GM23338 (cell line): ENCODE results near the gene ARL13A. TPM values are rescaled to one million over a fixed set of nuclear protein-coding genes. Genes with fewer than 3 reads are reported as not detected.

ENCODE experiments used
- ATAC-seq: fragments of 200-7000 bp; cut with Tn5 transposase; 3 replicates; pipeline ENCODE4 v1.9.1; 2020
- DNase-seq: peaks from one replicate; pipeline ENCODE4 v3.0.0-alpha.2; 2015; ENCODE audit warnings: low spot score
- H2AFZ ChIP-seq: fragments of 200-600 bp; sonication (generic); 2 replicates; pipeline ENCODE4 v1.8.0; 2016; ENCODE audit warnings: antibody characterized with exemption, mild to moderate bottlenecking, moderate library complexity
- H3F3A ChIP-seq: fragments of 200-600 bp; sonication (generic); replicated peaks from 2 replicates; pipeline ENCODE4 v1.8.0; 2017; ENCODE audit warnings: antibody characterized with exemption, mixed run types, low read depth
- H3K27ac ChIP-seq: fragments of 200-600 bp; sonication (generic); 2 replicates; pipeline ENCODE4 v1.6.1; 2016; ENCODE audit warnings: low read depth
- H3K27me3 ChIP-seq: fragments of 200-600 bp; sonication (generic); 2 replicates; pipeline ENCODE4 v1.8.0; 2016; ENCODE audit warnings: mild to moderate bottlenecking, mixed run types, moderate library complexity; ENCODE audit not compliant: insufficient read depth
- H3K36me3 ChIP-seq: fragments of 200-600 bp; sonication (generic); 2 replicates; pipeline ENCODE4 v1.8.0; 2016; ENCODE audit warnings: mild to moderate bottlenecking; ENCODE audit not compliant: insufficient read depth
- H3K4me1 ChIP-seq: fragments of 200-600 bp; sonication (generic); 2 replicates; pipeline ENCODE4 v1.8.0; 2016; ENCODE audit warnings: mild to moderate bottlenecking, moderate library complexity; ENCODE audit not compliant: insufficient read depth
- H3K4me2 ChIP-seq: fragments of 200-600 bp; sonication (generic); 2 replicates; pipeline ENCODE4 v1.7.1; 2017; ENCODE audit warnings: mixed run types
- H3K4me3 ChIP-seq: fragments of 200-600 bp; sonication (generic); 2 replicates; pipeline ENCODE4 v1.6.1; 2016; ENCODE audit warnings: mixed run types
- H3K79me2 ChIP-seq: fragments of 200-600 bp; sonication (generic); replicated peaks from 2 replicates; pipeline ENCODE4 v1.8.0; 2017; ENCODE audit warnings: mild to moderate bottlenecking; ENCODE audit not compliant: insufficient read depth
- H3K9me2 ChIP-seq: fragments of 200-600 bp; sonication (generic); 2 replicates; pipeline ENCODE4 v1.8.0; 2017; ENCODE audit not compliant: insufficient read depth
- H4K20me1 ChIP-seq: fragments of 200-600 bp; sonication (generic); replicated peaks from 2 replicates; pipeline ENCODE4 v1.8.0; 2017; ENCODE audit warnings: mild to moderate bottlenecking; ENCODE audit not compliant: insufficient read depth
- H3K27ac Mint-ChIP-seq: 2 replicates; pipeline ENCODE4 v1.8.0; 2020; ENCODE audit warnings: inconsistent platforms, mild to moderate bottlenecking, moderate library complexity, mixed read lengths
- H3K27me3 Mint-ChIP-seq: 3 replicates; pipeline ENCODE4 v1.8.0; 2022; ENCODE audit warnings: low read depth, mild to moderate bottlenecking, moderate library complexity, mixed read lengths, inconsistent platforms; ENCODE audit not compliant: insufficient read depth, poor library complexity
- H3K36me3 Mint-ChIP-seq: 3 replicates; pipeline ENCODE4 v1.8.0; 2021; ENCODE audit warnings: low read depth, mild to moderate bottlenecking, inconsistent platforms, moderate library complexity, mixed read lengths
- H3K4me1 Mint-ChIP-seq: 3 replicates; pipeline ENCODE4 v1.8.0; 2020; ENCODE audit warnings: mild to moderate bottlenecking, inconsistent platforms, mixed read lengths
- H3K4me3 Mint-ChIP-seq: 3 replicates; pipeline ENCODE4 v1.8.0; 2021; ENCODE audit warnings: moderate library complexity, mild to moderate bottlenecking, inconsistent platforms, mixed read lengths
- H3K9me3 Mint-ChIP-seq: 3 replicates; pipeline ENCODE4 v1.8.0; 2020; ENCODE audit warnings: moderate library complexity, mild to moderate bottlenecking, inconsistent platforms, mixed read lengths
- CREB1 ChIP-seq: fragments of 250-450 bp; sonication (Bioruptor Pico); IDR thresholded peaks from 2 replicates; pipeline ENCODE4 v1.5.0; 2020; ENCODE audit warnings: low read depth, mild to moderate bottlenecking, moderate library complexity
- ETS1 ChIP-seq: IDR thresholded peaks from 2 replicates; pipeline ENCODE4 v1.6.1; 2016; ENCODE audit warnings: antibody characterized with exemption
- EZH2 ChIP-seq: fragments of 200-600 bp; sonication (generic); IDR thresholded peaks from one replicate; pipeline ENCODE4 v1.8.0; 2017; ENCODE audit warnings: antibody characterized with exemption, mild to moderate bottlenecking, low read depth; ENCODE audit not compliant: unreplicated experiment
- JUNB ChIP-seq: IDR thresholded peaks from one replicate; pipeline ENCODE4 v1.6.1; 2016; ENCODE audit warnings: antibody characterized with exemption; ENCODE audit not compliant: unreplicated experiment
- NANOG ChIP-seq: IDR thresholded peaks from 2 replicates; pipeline ENCODE4 v1.6.1; 2016; ENCODE audit warnings: antibody characterized with exemption, borderline replicate concordance
- STAT1 ChIP-seq: IDR thresholded peaks from one replicate; pipeline ENCODE4 v1.6.1; 2016; ENCODE audit warnings: antibody characterized with exemption; ENCODE audit not compliant: unreplicated experiment
- ZNF114 ChIP-seq: fragments of 250-450 bp; sonication (Bioruptor Pico); IDR thresholded peaks from 2 replicates; pipeline ENCODE4 v1.5.0; 2020; ENCODE audit warnings: mild to moderate bottlenecking, moderate library complexity
- ZNF331 ChIP-seq: fragments of 250-450 bp; sonication (Bioruptor Pico); IDR thresholded peaks from 2 replicates; pipeline ENCODE4 v1.5.0; 2020; ENCODE audit warnings: low read depth, mild to moderate bottlenecking, moderate library complexity
- polyA plus RNA-seq: library from polyadenylated mRNA; unstranded; fragments of >200 nt; fragmentation: Nextera tagmentation; extraction: Ambion mirVana; gene quantifications from 2 replicates; pipeline ENCODE4 v1.2.1, GENCODE V29; 2016
- total RNA-seq: library from RNA; depleted of rRNA; stranded (reverse); fragments of >200 nt; shearing (Covaris generic); gene quantifications from 2 replicates; pipeline ENCODE4 v1.2.3, GENCODE V29; 2014
- TF ChIP-seq, protein P1 (sequence below): fragments of 250-450 bp; sonication (Bioruptor Pico); IDR thresholded peaks from 2 replicates; pipeline ENCODE4 v1.5.0; 2020; ENCODE audit warnings: mild to moderate bottlenecking, moderate library complexity
- TF ChIP-seq, protein P2 (sequence below), 2 experiments: fragments of 200-600 bp in 1 of 2; sonication (generic) in 1 of 2; conservative IDR thresholded peaks; 2 replicates each; pipeline versions ENCODE4 v1.5.1 to v1.6.1; 2016 to 2017; ENCODE audit warnings: antibody characterized with exemption in 2 of 2, low read depth in 2 of 2, mild to moderate bottlenecking in 2 of 2, moderate library complexity in 1 of 2

The ARL13A gene
- total and polyA plus RNA-seq, 2 experiments from 2014 or later: not detected

DNA sequence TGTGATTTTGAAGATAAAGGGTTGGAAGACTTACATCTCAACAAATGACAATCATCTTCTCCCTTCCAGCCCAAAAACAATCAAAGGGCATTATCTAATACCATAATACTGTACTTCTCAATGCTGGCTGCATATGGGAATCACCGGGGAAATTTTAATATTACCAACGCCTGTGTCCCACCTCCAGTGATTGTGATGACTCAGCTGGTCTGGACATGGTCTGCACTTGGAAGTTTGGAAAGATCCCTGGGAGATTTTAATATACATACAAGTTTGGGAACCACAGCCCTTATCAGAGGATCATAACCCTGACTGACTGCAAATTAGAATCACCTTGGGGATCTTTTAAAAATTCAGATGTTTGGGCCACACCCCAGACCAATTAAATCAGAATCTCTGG lies 29.9 kb downstream of the ARL13A start:
- H3K4me3 Mint-ChIP-seq: no peak overlapping the region
- no peak for TF ChIP-seq ETS1
- TF ChIP-seq NANOG: no peak
- no peak for TF ChIP-seq JUNB
- no peak for TF ChIP-seq CREB1 (CRISPR knock-in tag)
- no peaks in the 10 kb centered on the region for H3K36me3 Mint-ChIP-seq

GRCh38 chrX:101009090-101009489 lies 39.6 kb downstream of the ARL13A start:
- H3K4me2 ChIP-seq: no peak overlapping the region
- no peak overlapping the region for H3K4me3 ChIP-seq
- no peaks in the 10 kb centered on the region for H3K27me3 ChIP-seq
- no peaks in the 10 kb centered on the region for H3K79me2 ChIP-seq
- DNase-seq (no peak), ATAC-seq (no peak)
- no peaks in the 10 kb centered on the region for H3K9me2 ChIP-seq
- H4K20me1 ChIP-seq: no peaks in the 10 kb centered on the region
- H3K4me1 Mint-ChIP-seq: no peaks in the 10 kb centered on the region
- H3K27ac Mint-ChIP-seq: no peak overlapping the region
- H3K27ac ChIP-seq: no peak overlapping the region
- H3K4me1 ChIP-seq: no peaks in the 10 kb centered on the region
- H3K36me3 Mint-ChIP-seq: peaks cover 15% of the 10 kb centered on the region; the same call in 2 of the 3 replicates
- no peaks in the 10 kb centered on the region for H3K27me3 Mint-ChIP-seq
- no peak overlapping the region for H3K4me3 Mint-ChIP-seq
- peaks cover 3% of the 10 kb centered on the region; the same call in 1 of the 2 replicates for H3K36me3 ChIP-seq
- no peaks in the 10 kb centered on the region for H3K9me3 Mint-ChIP-seq
- H2AFZ ChIP-seq: no peak overlapping the region
- H3F3A ChIP-seq: no peaks in the 10 kb centered on the region
- TF ChIP-seq, protein P1, sequence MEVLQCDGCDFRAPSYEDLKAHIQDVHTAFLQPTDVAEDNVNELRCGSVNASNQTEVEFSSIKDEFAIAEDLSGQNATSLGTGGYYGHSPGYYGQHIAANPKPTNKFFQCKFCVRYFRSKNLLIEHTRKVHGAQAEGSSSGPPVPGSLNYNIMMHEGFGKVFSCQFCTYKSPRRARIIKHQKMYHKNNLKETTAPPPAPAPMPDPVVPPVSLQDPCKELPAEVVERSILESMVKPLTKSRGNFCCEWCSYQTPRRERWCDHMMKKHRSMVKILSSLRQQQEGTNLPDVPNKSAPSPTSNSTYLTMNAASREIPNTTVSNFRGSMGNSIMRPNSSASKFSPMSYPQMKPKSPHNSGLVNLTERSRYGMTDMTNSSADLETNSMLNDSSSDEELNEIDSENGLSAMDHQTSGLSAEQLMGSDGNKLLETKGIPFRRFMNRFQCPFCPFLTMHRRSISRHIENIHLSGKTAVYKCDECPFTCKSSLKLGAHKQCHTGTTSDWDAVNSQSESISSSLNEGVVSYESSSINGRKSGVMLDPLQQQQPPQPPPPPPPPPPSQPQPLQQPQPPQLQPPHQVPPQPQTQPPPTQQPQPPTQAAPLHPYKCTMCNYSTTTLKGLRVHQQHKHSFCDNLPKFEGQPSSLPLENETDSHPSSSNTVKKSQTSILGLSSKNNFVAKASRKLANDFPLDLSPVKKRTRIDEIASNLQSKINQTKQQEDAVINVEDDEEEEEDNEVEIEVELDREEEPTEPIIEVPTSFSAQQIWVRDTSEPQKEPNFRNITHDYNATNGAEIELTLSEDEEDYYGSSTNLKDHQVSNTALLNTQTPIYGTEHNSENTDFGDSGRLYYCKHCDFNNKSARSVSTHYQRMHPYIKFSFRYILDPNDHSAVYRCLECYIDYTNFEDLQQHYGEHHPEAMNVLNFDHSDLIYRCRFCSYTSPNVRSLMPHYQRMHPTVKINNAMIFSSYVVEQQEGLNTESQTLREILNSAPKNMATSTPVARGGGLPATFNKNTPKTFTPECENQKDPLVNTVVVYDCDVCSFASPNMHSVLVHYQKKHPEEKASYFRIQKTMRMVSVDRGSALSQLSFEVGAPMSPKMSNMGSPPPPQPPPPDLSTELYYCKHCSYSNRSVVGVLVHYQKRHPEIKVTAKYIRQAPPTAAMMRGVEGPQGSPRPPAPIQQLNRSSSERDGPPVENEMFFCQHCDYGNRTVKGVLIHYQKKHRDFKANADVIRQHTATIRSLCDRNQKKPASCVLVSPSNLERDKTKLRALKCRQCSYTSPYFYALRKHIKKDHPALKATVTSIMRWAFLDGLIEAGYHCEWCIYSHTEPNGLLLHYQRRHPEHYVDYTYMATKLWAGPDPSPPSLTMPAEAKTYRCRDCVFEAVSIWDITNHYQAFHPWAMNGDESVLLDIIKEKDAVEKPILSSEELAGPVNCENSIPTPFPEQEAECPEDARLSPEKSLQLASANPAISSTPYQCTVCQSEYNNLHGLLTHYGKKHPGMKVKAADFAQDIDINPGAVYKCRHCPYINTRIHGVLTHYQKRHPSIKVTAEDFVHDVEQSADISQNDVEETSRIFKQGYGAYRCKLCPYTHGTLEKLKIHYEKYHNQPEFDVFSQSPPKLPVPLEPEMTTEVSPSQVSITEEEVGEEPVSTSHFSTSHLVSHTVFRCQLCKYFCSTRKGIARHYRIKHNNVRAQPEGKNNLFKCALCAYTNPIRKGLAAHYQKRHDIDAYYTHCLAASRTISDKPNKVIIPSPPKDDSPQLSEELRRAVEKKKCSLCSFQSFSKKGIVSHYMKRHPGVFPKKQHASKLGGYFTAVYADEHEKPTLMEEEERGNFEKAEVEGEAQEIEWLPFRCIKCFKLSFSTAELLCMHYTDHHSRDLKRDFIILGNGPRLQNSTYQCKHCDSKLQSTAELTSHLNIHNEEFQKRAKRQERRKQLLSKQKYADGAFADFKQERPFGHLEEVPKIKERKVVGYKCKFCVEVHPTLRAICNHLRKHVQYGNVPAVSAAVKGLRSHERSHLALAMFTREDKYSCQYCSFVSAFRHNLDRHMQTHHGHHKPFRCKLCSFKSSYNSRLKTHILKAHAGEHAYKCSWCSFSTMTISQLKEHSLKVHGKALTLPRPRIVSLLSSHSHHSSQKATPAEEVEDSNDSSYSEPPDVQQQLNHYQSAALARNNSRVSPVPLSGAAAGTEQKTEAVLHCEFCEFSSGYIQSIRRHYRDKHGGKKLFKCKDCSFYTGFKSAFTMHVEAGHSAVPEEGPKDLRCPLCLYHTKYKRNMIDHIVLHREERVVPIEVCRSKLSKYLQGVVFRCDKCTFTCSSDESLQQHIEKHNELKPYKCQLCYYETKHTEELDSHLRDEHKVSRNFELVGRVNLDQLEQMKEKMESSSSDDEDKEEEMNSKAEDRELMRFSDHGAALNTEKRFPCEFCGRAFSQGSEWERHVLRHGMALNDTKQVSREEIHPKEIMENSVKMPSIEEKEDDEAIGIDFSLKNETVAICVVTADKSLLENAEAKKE (CRISPR knock-in tag): no peak
- TF ChIP-seq ZNF331 (CRISPR knock-in tag) (no peak), EZH2 (no peak), STAT1 (no peak), NANOG (no peak), CREB1 (CRISPR knock-in tag) (no peak), ZNF114 (CRISPR knock-in tag) (no peak)
- TF ChIP-seq, protein P2, sequence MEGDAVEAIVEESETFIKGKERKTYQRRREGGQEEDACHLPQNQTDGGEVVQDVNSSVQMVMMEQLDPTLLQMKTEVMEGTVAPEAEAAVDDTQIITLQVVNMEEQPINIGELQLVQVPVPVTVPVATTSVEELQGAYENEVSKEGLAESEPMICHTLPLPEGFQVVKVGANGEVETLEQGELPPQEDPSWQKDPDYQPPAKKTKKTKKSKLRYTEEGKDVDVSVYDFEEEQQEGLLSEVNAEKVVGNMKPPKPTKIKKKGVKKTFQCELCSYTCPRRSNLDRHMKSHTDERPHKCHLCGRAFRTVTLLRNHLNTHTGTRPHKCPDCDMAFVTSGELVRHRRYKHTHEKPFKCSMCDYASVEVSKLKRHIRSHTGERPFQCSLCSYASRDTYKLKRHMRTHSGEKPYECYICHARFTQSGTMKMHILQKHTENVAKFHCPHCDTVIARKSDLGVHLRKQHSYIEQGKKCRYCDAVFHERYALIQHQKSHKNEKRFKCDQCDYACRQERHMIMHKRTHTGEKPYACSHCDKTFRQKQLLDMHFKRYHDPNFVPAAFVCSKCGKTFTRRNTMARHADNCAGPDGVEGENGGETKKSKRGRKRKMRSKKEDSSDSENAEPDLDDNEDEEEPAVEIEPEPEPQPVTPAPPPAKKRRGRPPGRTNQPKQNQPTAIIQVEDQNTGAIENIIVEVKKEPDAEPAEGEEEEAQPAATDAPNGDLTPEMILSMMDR (conservative IDR thresholded peaks at IDR 0.05; ENCODE audit: low read depth in 2 of 2): no peak

More for the DNA sequence above, 29.9 kb downstream of the ARL13A start:
- no peaks in the 10 kb centered on the region for H3K9me2 ChIP-seq
- H3K27me3 Mint-ChIP-seq: no peaks in the 10 kb centered on the region
- H3K4me1 Mint-ChIP-seq: no peaks in the 10 kb centered on the region
- no peak for ATAC-seq
- no peak overlapping the region for H3K4me3 ChIP-seq
- H3K27ac Mint-ChIP-seq: no peak overlapping the region
- no peaks in the 10 kb centered on the region for H3K9me3 Mint-ChIP-seq
- no peaks in the 10 kb centered on the region for H3K79me2 ChIP-seq
- no peaks in the 10 kb centered on the region for H3K4me1 ChIP-seq
- no peak overlapping the region for H3K4me2 ChIP-seq
- H2AFZ ChIP-seq: no peak overlapping the region
- no peak for DNase-seq
- no peak overlapping the region for H3K27ac ChIP-seq
- H3K36me3 ChIP-seq: no peaks in the 10 kb centered on the region
- H3K27me3 ChIP-seq: no peaks in the 10 kb centered on the region
- no peaks in the 10 kb centered on the region for H3F3A ChIP-seq
- no peaks in the 10 kb centered on the region for H4K20me1 ChIP-seq
